Measurements from ENCODE around the gene CDKN2AIPNL.

DNA sequence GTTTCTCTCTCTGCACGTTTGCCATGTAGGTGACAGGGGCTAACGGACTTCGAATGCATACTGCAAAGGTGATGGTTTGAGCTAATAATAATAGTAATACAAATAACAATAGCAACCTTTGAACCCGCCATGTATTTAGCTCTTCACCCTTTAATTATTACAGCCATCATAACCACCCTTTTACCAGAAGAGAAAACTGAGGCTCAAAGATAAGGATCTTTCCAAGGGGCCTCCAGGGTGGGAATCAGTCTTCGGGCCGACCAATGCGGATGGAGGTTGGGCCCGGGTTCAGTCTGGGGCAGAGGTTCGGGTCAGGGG, 494 bp downstream of the CDKN2AIPNL start:
- TF ChIP-seq EP300 (IDR thresholded peaks at IDR 0.05; ENCODE audit: low read depth) (no peak), POLR2A (IDR thresholded peaks at IDR 0.05) (no peak)
- TF ChIP-seq, protein P1, sequence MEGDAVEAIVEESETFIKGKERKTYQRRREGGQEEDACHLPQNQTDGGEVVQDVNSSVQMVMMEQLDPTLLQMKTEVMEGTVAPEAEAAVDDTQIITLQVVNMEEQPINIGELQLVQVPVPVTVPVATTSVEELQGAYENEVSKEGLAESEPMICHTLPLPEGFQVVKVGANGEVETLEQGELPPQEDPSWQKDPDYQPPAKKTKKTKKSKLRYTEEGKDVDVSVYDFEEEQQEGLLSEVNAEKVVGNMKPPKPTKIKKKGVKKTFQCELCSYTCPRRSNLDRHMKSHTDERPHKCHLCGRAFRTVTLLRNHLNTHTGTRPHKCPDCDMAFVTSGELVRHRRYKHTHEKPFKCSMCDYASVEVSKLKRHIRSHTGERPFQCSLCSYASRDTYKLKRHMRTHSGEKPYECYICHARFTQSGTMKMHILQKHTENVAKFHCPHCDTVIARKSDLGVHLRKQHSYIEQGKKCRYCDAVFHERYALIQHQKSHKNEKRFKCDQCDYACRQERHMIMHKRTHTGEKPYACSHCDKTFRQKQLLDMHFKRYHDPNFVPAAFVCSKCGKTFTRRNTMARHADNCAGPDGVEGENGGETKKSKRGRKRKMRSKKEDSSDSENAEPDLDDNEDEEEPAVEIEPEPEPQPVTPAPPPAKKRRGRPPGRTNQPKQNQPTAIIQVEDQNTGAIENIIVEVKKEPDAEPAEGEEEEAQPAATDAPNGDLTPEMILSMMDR (IDR thresholded peaks at IDR 0.05), result no peak
